C4-2B (cell line): ENCODE results near the gene DPYSL4.

Source experiments
- CTCF ChIP-seq: fragments of 450-650 bp; conservative IDR thresholded peaks from 2 replicates; pipeline ENCODE4 v1.5.1; 2017; ENCODE audit warnings: mild to moderate bottlenecking
- ZFX ChIP-seq: fragments of 450-650 bp; IDR thresholded peaks from 2 replicates; pipeline ENCODE4 v1.6.1; 2017

GRCh38 chr10:132167041-132167674 is 19.6 kb upstream of the DPYSL4 start:
- TF ChIP-seq CTCF, result no peak
- no peak for TF ChIP-seq ZFX
